OCI-LY1 (cell line): ENCODE results near the gene ZMIZ1.

Source experiments
- H2AFZ ChIP-seq: fragments of 200-600 bp; sonication (generic), shearing (Covaris generic); 2 replicates; pipeline ENCODE4 v1.6.0; 2014; ENCODE audit warnings: antibody characterized with exemption, mild to moderate bottlenecking, low read length
- H3F3A ChIP-seq: fragments of 200-600 bp; sonication (generic), shearing (Covaris generic); 2 replicates; pipeline ENCODE4 v1.6.0; 2014; ENCODE audit warnings: mild to moderate bottlenecking, antibody characterized with exemption, low read length, moderate library complexity; ENCODE audit not compliant: insufficient read depth
- H3K27ac ChIP-seq: fragments of 200-600 bp; sonication (generic); 2 replicates; pipeline ENCODE4 v1.5.1; 2014; ENCODE audit warnings: low read length, mixed run types, mild to moderate bottlenecking, low read depth; ENCODE audit not compliant: poor library complexity, severe bottlenecking
- H3K27me3 ChIP-seq: fragments of 200-600 bp; sonication (generic); 2 replicates; pipeline ENCODE4 v1.6.0; 2014; ENCODE audit warnings: antibody characterized with exemption, mild to moderate bottlenecking, low read length, moderate library complexity; ENCODE audit not compliant: insufficient read depth
- H3K36me3 ChIP-seq: fragments of 200-600 bp; sonication (generic); 2 replicates; pipeline ENCODE4 v1.6.1; 2014; ENCODE audit warnings: mild to moderate bottlenecking, antibody characterized with exemption, low read length, moderate library complexity, mixed read lengths; ENCODE audit not compliant: insufficient read depth
- H3K4me1 ChIP-seq: fragments of 200-600 bp; sonication (generic); 2 replicates; pipeline ENCODE4 v1.5.1; 2014; ENCODE audit warnings: mild to moderate bottlenecking, low read length, moderate library complexity; ENCODE audit not compliant: insufficient read depth, severe bottlenecking
- H3K4me2 ChIP-seq: fragments of 200-600 bp; sonication (generic), shearing (Covaris generic); 2 replicates; pipeline ENCODE4 v1.6.1; 2014; ENCODE audit warnings: low read length
- H3K4me3 ChIP-seq: fragments of 200-600 bp; sonication (generic); 2 replicates; pipeline ENCODE4 v1.5.1; 2014; ENCODE audit warnings: low read length, low read depth, mild to moderate bottlenecking, mixed read lengths; ENCODE audit not compliant: poor library complexity, severe bottlenecking
- H3K79me2 ChIP-seq: fragments of 200-600 bp; shearing (Covaris generic); 2 replicates; pipeline ENCODE4 v1.6.1; 2016; ENCODE audit warnings: mixed run types, low read length, mixed read lengths; ENCODE audit not compliant: insufficient read depth
- H3K9ac ChIP-seq: fragments of 200-600 bp; sonication (generic), shearing (Covaris generic); 2 replicates; pipeline ENCODE4 v1.6.1; 2014; ENCODE audit warnings: mild to moderate bottlenecking, low read length, mixed read lengths
- H3K9me2 ChIP-seq: fragments of 200-600 bp; sonication (generic), shearing (Covaris generic); 2 replicates; pipeline ENCODE4 v1.6.1; 2014; ENCODE audit warnings: low read depth, mild to moderate bottlenecking, low read length, mixed read lengths
- H3K9me3 ChIP-seq: fragments of 200-600 bp; shearing (Covaris generic); 2 replicates; pipeline ENCODE4 v1.6.1; 2014; ENCODE audit warnings: low read length, mixed read lengths
- H4K20me1 ChIP-seq: fragments of 200-600 bp; sonication (generic), shearing (Covaris generic); 2 replicates; pipeline ENCODE4 v1.6.0; 2016; ENCODE audit warnings: mild to moderate bottlenecking, low read length; ENCODE audit not compliant: insufficient read depth
- CTCF ChIP-seq: fragments of 200-600 bp; sonication (generic), shearing (Covaris generic); IDR thresholded peaks from 2 replicates; pipeline ENCODE4 v1.5.1; 2017; ENCODE audit warnings: mild to moderate bottlenecking, antibody characterized with exemption, low read length, moderate library complexity, mixed read lengths
- EZH2 ChIP-seq: fragments of 200-600 bp; sonication (generic), shearing (Covaris generic); IDR thresholded peaks from 2 replicates; pipeline ENCODE4 v1.8.0; 2017; ENCODE audit warnings: borderline replicate concordance, mixed run types, mild to moderate bottlenecking, antibody characterized with exemption, low read length, moderate library complexity, mixed read lengths

The ZMIZ1 gene

GRCh38 chr10:79142522-79143309 lies 74.0 kb downstream of the ZMIZ1 start:
- Histone ChIP-seq H3K36me3 (no peaks in the 10 kb centered on the region), H3K9me2 (no peaks in the 10 kb centered on the region), H3K9me3 (no peaks in the 10 kb centered on the region), H3K9ac (no peak overlapping the region), H3K27me3 (no peaks in the 10 kb centered on the region), H3F3A (no peaks in the 10 kb centered on the region), H3K79me2 (no peaks in the 10 kb centered on the region), H2AFZ (no peak overlapping the region), H3K4me1 (no peaks in the 10 kb centered on the region), H4K20me1 (no peaks in the 10 kb centered on the region), H3K27ac (no peak overlapping the region), H3K4me3 (no peak overlapping the region), H3K4me2 (no peak overlapping the region)
- TF ChIP-seq EZH2 (no peak), CTCF (peak; percentile 6; the same call in 1 of the 2 replicates)

GRCh38 chr10:79143879-79144278 lies 75.1 kb downstream of the ZMIZ1 start:
- no peak for TF ChIP-seq CTCF
- no peak for TF ChIP-seq EZH2
- Histone ChIP-seq H3K79me2 (no peaks in the 10 kb centered on the region), H3K9ac (no peak overlapping the region), H3K9me2 (no peaks in the 10 kb centered on the region), H3K9me3 (no peaks in the 10 kb centered on the region), H3K4me3 (no peak overlapping the region), H3F3A (no peaks in the 10 kb centered on the region), H2AFZ (no peak overlapping the region), H3K4me2 (no peak overlapping the region), H3K4me1 (no peaks in the 10 kb centered on the region), H3K36me3 (no peaks in the 10 kb centered on the region), H3K27ac (no peak overlapping the region), H3K27me3 (no peaks in the 10 kb centered on the region), H4K20me1 (no peaks in the 10 kb centered on the region)

- no peaks in the 10 kb centered on the region for H3K4me1 ChIP-seq
These were observed 75.8 kb downstream of the ZMIZ1 start for GRCh38 chr10:79144351-79145173.

More at GRCh38 chr10:79144351-79145173, 75.8 kb downstream of the ZMIZ1 start:
- no peak overlapping the region for H3K4me2 ChIP-seq
- H3K9me2 ChIP-seq: no peaks in the 10 kb centered on the region
- no peaks in the 10 kb centered on the region for H3F3A ChIP-seq
- no peaks in the 10 kb centered on the region for H3K79me2 ChIP-seq
- H3K27me3 ChIP-seq: no peaks in the 10 kb centered on the region
- H3K36me3 ChIP-seq: no peaks in the 10 kb centered on the region
- H3K9me3 ChIP-seq: no peaks in the 10 kb centered on the region
- H3K9ac ChIP-seq: no peak overlapping the region
- H2AFZ ChIP-seq: no peak overlapping the region
- H4K20me1 ChIP-seq: no peaks in the 10 kb centered on the region
- no peak for TF ChIP-seq CTCF
- TF ChIP-seq EZH2: no peak
- no peak overlapping the region for H3K27ac ChIP-seq
- H3K4me3 ChIP-seq: no peak overlapping the region
